K562 (cell line): ENCODE results near the gene CD300LG. TPM values are rescaled to one million over a fixed set of nuclear protein-coding genes. Genes with fewer than 3 reads are reported as not detected.

Experiments
- ATAC-seq: fragments of 200-7000 bp; cut with Tn5 transposase; 3 replicates; pipeline ENCODE4 v1.9.1; 2020; ENCODE audit warnings: moderate library complexity
- BruUV-seq: library from RNA; stranded (reverse); fragments of 400-500 nt; replicated peaks from 2 replicates; lab custom pipeline; 2021; lab: Mats Ljungman, UMichigan
- CTCF ChIA-PET: fragments of 300-600 bp; formaldehyde crosslinking; extraction: SDS; loops from one replicate; lab custom pipeline; 2021; ENCODE audit warnings: low intra/inter-chr PET ratio; lab: Yijun Ruan, JAX
- POLR2A ChIA-PET: fragments of 300-600, 350-650 bp; sonication (Branson Sonifier 250); formaldehyde crosslinking; extraction: SDS; loops from one replicate; lab custom pipeline; 2021; ENCODE audit warnings: antibody characterized with exemption, inconsistent platforms; lab: Yijun Ruan, JAX
- DNase-seq, 4 experiments: peaks; one replicate each; pipeline versions ENCODE4 v3.0.0 to v3.0.0-alpha.2; 2011 to 2018; ENCODE audit warnings: low spot score in 3 of 4, mixed read lengths in 3 of 4; ENCODE audit errors: extremely low read depth in 1 of 4
- FAIRE-seq: peaks from 2 replicates; lab custom pipeline; 2011; peaks lifted over from hg19 to GRCh38; lab: Jason Lieb, UNC
- H2AFZ ChIP-seq: 2 replicates; pipeline ENCODE4 v1.6.0; 2011; ENCODE audit warnings: low read depth, low read length, control low read depth, inconsistent platforms
- H3K27ac ChIP-seq: fragments of 200-600 bp; 3 replicates; pipeline ENCODE4 v1.8.0; 2011; ENCODE audit warnings: low read depth, mild to moderate bottlenecking, control low read depth, inconsistent platforms, low read length, moderate library complexity, mixed read lengths; ENCODE audit errors: extremely low read depth
- H3K27me3 ChIP-seq, 2 experiments: fragments of 300-600 bp in 1 of 2; 2 replicates in 1 of 2; 3 replicates in 1 of 2; pipeline versions ENCODE4 v1.6.0 to v1.8.0; 2011; ENCODE audit warnings: inconsistent platforms in 2 of 2, low read length in 2 of 2, mild to moderate bottlenecking in 1 of 2, mixed read lengths in 1 of 2, moderate library complexity in 1 of 2; ENCODE audit not compliant: control insufficient read depth in 2 of 2, insufficient read depth in 2 of 2
- H3K36me3 ChIP-seq: fragments of 300-600 bp; 3 replicates; pipeline ENCODE4 v1.8.0; 2011; ENCODE audit warnings: mild to moderate bottlenecking, low read length, inconsistent platforms; ENCODE audit not compliant: control insufficient read depth, insufficient read depth
- H3K4me1 ChIP-seq, 2 experiments: fragments of 200-600 bp in 1 of 2; replicated peaks in 1 of 2; 2 replicates in 1 of 2; 3 replicates in 1 of 2; pipeline versions ENCODE4 v1.5.1 to v1.8.0; 2011; ENCODE audit warnings: inconsistent platforms in 2 of 2, low read length in 2 of 2, mild to moderate bottlenecking in 1 of 2, mixed read lengths in 1 of 2, moderate library complexity in 1 of 2; ENCODE audit not compliant: control insufficient read depth in 2 of 2, insufficient read depth in 2 of 2
- H3K4me2 ChIP-seq: 2 replicates; pipeline ENCODE4 v1.6.1; 2011; ENCODE audit warnings: low read length, control low read depth, inconsistent platforms, mixed read lengths; ENCODE audit not compliant: insufficient read depth
- H3K4me3 ChIP-seq: fragments of 200-600 bp; sonication (generic), shearing (Covaris generic); 2 replicates; pipeline ENCODE4 v1.5.1; 2016; ENCODE audit warnings: control low read depth, inconsistent platforms
- H3K79me2 ChIP-seq: fragments of 200-600 bp; 3 replicates; pipeline ENCODE4 v1.8.0; 2011; ENCODE audit warnings: low read length, inconsistent platforms; ENCODE audit not compliant: control insufficient read depth, insufficient read depth
- H3K9ac ChIP-seq, 2 experiments: 2 replicates each; pipeline versions ENCODE4 v1.6.0 to v1.6.1; 2011; ENCODE audit warnings: low read depth in 2 of 2, low read length in 2 of 2, control low read depth in 1 of 2, inconsistent platforms in 1 of 2, mild to moderate bottlenecking in 1 of 2, mixed read lengths in 1 of 2; ENCODE audit not compliant: insufficient read depth in 1 of 2
- H3K9me1 ChIP-seq: one replicate; pipeline ENCODE4 v1.6.0; 2011; ENCODE audit warnings: inconsistent platforms, mild to moderate bottlenecking, low read length, moderate library complexity; ENCODE audit not compliant: control insufficient read depth, insufficient read depth
- H3K9me3 ChIP-seq: replicated peaks from 2 replicates; pipeline ENCODE4 v1.5.1; 2011; ENCODE audit warnings: low read depth, low read length, inconsistent platforms; ENCODE audit not compliant: control insufficient read depth, insufficient read depth
- H4K20me1 ChIP-seq: replicated peaks from 2 replicates; pipeline ENCODE4 v1.6.1; 2011; ENCODE audit warnings: low read length, inconsistent platforms, mixed read lengths; ENCODE audit not compliant: control insufficient read depth, insufficient read depth
- FOSL1 ChIP-seq: fragments of 200-800 bp; sonication (Bioruptor generic); conservative IDR thresholded peaks from 2 replicates; pipeline ENCODE4 v1.6.1; 2016; ENCODE audit warnings: missing genetic modification characterization, missing compliant biosample characterization
- L3MBTL2 ChIP-seq: fragments of 450-650 bp; IDR thresholded peaks from 2 replicates; pipeline ENCODE4 v1.6.1; 2016; ENCODE audit warnings: mild to moderate bottlenecking, moderate library complexity
- MAFK ChIP-seq: IDR thresholded peaks from 2 replicates; pipeline ENCODE4 v1.6.1; 2011; ENCODE audit warnings: low read length, improper control_type of control experiment
- RBBP5 ChIP-seq: fragments of 200-600 bp; sonication (generic); IDR thresholded peaks from 2 replicates; pipeline ENCODE4 v1.6.1; 2012; ENCODE audit warnings: borderline replicate concordance, mild to moderate bottlenecking, low read length, control low read depth, inconsistent platforms; ENCODE audit not compliant: insufficient read depth, poor library complexity, severe bottlenecking
- WGBS: fragments of 100-300 bp; shearing (Covaris generic); methylation state at CpG from one replicate; pipeline ENCODE4 v1.1.6; 2016; ENCODE audit warnings: low coverage, mixed read lengths; ENCODE audit not compliant: insufficient coverage; ENCODE audit errors: missing lambda C conversion rate; 5-methylcytosine and 5-hydroxymethylcytosine counted together
- in situ Hi-C: fragments of 300-500 bp; cut with MboI; formaldehyde crosslinking; loops from 4 replicates; pipeline ENCODE4 v1.15.0; 2018; ENCODE audit warnings: inconsistent platforms, mixed read lengths
- intact Hi-C: fragments of 100-400 bp; cut with micrococcal nuclease; formaldehyde crosslinking; loops from 2 replicates; pipeline ENCODE4 v1.14.2; 2022
- polyA plus RNA-seq, 8 experiments: library from polyadenylated mRNA; depleted of rRNA in 4 of 8; stranded (reverse) in 5 of 8; unstranded in 3 of 8; fragments of >200 nt; fragmentation: Nextera tagmentation in 2 of 8; fragmentation: Illumina TruSeq in 1 of 8; extraction: Ambion mirVana in 2 of 8; extraction: Trizol in 1 of 8; gene quantifications; 2 replicates each; pipeline versions ENCODE4 v1.2.1 to v1.2.3, GENCODE V29; 2011 to 2014; ENCODE audit warnings: inconsistent platforms in 1 of 8, missing spikeins in 1 of 8
- total RNA-seq, 7 experiments: library from RNA; depleted of rRNA in 6 of 7; stranded (reverse); fragments of >200 nt in 6 of 7; fragmentation: Illumina TruSeq in 2 of 7; extraction: Trizol in 2 of 7; gene quantifications; 2 replicates each; pipeline versions ENCODE4 v1.2.1 to v1.2.3, GENCODE V29; 2011 to 2021; ENCODE audit warnings: low replicate concordance in 1 of 7
- TF ChIP-seq, protein P1 (sequence below): fragments of 450-650 bp; IDR thresholded peaks from 2 replicates; pipeline ENCODE4 v1.6.1; 2016; ENCODE audit warnings: mild to moderate bottlenecking, moderate library complexity
- TF ChIP-seq, protein P2 (sequence below), 2 experiments: fragments of 450-650 bp; conservative IDR thresholded peaks; 2 replicates each; pipeline ENCODE4 v1.6.1; 2017; ENCODE audit warnings: mild to moderate bottlenecking in 2 of 2, moderate library complexity in 2 of 2

Gene CD300LG
- total and polyA plus RNA-seq, 9 of the 15 experiments (the other 6 are each of a cell fraction or from before 2014, with no cell fraction given) = not detected

GRCh38 chr17:43832168-43832975, 14.6 kb upstream of the CD300LG start:
- WGBS = 18% methylated on average over 29 of the region's 51 CpGs
- ChIA-PET CTCF (no interaction called here), POLR2A (interaction anchor here (1.1 to 1.6 kb wide), 3 partner anchors 9 to 47 kb away, joined by 3 to 5 read pairs (median 3); no protein-coding TSS in a partner anchor)
- peaks cover 5 to 22% of the 10 kb centered on the region in 2 experiments for H3K4me1 ChIP-seq
- H3K9ac ChIP-seq = peak overlapping the region; percentile 51 to 90; a peak in 3 of 4 replicates
- H3K4me2 ChIP-seq = peak overlapping the region; percentile 63
- DNase-seq (peak in 2 of 4 experiments; percentile 57 to 78), FAIRE-seq (no peak), ATAC-seq (peak; percentile 83)
- no peaks in the 10 kb centered on the region for H3K9me1 ChIP-seq
- no TSS peak for BruUV-seq
- peak overlapping the region; percentile 55; the same call in 2 of the 3 replicates for H3K27ac ChIP-seq
- no peaks in the 10 kb centered on the region for H3K79me2 ChIP-seq
- intact Hi-C loops = no loop called here
- peaks cover 5% of the 10 kb centered on the region for H3K9me3 ChIP-seq
- no peaks in the 10 kb centered on the region; the same call in 1 of the 2 replicates for H4K20me1 ChIP-seq
- in situ Hi-C loops = no loop called here
- peaks cover 0 to 10% of the 10 kb centered on the region in 2 experiments; a peak in 1 of 5 replicates for H3K27me3 ChIP-seq
- peaks cover 3% of the 10 kb centered on the region; the same call in 1 of the 3 replicates for H3K36me3 ChIP-seq
- H2AFZ ChIP-seq = peak overlapping the region; percentile 92
- H3K4me3 ChIP-seq = peak overlapping the region; percentile 61
- TF ChIP-seq L3MBTL2 (peak; percentile 7; the same call in 1 of the 2 replicates), MAFK (no peak), FOSL1 (tag) (peak; percentile 58), RBBP5 (peak; percentile 53)
- TF ChIP-seq, protein P1, sequence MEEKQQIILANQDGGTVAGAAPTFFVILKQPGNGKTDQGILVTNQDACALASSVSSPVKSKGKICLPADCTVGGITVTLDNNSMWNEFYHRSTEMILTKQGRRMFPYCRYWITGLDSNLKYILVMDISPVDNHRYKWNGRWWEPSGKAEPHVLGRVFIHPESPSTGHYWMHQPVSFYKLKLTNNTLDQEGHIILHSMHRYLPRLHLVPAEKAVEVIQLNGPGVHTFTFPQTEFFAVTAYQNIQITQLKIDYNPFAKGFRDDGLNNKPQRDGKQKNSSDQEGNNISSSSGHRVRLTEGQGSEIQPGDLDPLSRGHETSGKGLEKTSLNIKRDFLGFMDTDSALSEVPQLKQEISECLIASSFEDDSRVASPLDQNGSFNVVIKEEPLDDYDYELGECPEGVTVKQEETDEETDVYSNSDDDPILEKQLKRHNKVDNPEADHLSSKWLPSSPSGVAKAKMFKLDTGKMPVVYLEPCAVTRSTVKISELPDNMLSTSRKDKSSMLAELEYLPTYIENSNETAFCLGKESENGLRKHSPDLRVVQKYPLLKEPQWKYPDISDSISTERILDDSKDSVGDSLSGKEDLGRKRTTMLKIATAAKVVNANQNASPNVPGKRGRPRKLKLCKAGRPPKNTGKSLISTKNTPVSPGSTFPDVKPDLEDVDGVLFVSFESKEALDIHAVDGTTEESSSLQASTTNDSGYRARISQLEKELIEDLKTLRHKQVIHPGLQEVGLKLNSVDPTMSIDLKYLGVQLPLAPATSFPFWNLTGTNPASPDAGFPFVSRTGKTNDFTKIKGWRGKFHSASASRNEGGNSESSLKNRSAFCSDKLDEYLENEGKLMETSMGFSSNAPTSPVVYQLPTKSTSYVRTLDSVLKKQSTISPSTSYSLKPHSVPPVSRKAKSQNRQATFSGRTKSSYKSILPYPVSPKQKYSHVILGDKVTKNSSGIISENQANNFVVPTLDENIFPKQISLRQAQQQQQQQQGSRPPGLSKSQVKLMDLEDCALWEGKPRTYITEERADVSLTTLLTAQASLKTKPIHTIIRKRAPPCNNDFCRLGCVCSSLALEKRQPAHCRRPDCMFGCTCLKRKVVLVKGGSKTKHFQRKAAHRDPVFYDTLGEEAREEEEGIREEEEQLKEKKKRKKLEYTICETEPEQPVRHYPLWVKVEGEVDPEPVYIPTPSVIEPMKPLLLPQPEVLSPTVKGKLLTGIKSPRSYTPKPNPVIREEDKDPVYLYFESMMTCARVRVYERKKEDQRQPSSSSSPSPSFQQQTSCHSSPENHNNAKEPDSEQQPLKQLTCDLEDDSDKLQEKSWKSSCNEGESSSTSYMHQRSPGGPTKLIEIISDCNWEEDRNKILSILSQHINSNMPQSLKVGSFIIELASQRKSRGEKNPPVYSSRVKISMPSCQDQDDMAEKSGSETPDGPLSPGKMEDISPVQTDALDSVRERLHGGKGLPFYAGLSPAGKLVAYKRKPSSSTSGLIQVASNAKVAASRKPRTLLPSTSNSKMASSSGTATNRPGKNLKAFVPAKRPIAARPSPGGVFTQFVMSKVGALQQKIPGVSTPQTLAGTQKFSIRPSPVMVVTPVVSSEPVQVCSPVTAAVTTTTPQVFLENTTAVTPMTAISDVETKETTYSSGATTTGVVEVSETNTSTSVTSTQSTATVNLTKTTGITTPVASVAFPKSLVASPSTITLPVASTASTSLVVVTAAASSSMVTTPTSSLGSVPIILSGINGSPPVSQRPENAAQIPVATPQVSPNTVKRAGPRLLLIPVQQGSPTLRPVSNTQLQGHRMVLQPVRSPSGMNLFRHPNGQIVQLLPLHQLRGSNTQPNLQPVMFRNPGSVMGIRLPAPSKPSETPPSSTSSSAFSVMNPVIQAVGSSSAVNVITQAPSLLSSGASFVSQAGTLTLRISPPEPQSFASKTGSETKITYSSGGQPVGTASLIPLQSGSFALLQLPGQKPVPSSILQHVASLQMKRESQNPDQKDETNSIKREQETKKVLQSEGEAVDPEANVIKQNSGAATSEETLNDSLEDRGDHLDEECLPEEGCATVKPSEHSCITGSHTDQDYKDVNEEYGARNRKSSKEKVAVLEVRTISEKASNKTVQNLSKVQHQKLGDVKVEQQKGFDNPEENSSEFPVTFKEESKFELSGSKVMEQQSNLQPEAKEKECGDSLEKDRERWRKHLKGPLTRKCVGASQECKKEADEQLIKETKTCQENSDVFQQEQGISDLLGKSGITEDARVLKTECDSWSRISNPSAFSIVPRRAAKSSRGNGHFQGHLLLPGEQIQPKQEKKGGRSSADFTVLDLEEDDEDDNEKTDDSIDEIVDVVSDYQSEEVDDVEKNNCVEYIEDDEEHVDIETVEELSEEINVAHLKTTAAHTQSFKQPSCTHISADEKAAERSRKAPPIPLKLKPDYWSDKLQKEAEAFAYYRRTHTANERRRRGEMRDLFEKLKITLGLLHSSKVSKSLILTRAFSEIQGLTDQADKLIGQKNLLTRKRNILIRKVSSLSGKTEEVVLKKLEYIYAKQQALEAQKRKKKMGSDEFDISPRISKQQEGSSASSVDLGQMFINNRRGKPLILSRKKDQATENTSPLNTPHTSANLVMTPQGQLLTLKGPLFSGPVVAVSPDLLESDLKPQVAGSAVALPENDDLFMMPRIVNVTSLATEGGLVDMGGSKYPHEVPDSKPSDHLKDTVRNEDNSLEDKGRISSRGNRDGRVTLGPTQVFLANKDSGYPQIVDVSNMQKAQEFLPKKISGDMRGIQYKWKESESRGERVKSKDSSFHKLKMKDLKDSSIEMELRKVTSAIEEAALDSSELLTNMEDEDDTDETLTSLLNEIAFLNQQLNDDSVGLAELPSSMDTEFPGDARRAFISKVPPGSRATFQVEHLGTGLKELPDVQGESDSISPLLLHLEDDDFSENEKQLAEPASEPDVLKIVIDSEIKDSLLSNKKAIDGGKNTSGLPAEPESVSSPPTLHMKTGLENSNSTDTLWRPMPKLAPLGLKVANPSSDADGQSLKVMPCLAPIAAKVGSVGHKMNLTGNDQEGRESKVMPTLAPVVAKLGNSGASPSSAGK = peak; percentile 48; the same call in 1 of the 2 replicates
- TF ChIP-seq, protein P2, sequence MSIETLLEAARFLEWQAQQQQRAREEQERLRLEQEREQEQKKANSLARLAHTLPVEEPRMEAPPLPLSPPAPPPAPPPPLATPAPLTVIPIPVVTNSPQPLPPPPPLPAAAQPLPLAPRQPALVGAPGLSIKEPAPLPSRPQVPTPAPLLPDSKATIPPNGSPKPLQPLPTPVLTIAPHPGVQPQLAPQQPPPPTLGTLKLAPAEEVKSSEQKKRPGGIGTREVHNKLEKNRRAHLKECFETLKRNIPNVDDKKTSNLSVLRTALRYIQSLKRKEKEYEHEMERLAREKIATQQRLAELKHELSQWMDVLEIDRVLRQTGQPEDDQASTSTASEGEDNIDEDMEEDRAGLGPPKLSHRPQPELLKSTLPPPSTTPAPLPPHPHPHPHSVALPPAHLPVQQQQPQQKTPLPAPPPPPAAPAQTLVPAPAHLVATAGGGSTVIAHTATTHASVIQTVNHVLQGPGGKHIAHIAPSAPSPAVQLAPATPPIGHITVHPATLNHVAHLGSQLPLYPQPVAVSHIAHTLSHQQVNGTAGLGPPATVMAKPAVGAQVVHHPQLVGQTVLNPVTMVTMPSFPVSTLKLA (conservative IDR thresholded peaks at IDR 0.05) = peak; percentile 22 to 55; a peak in 1 of 4 replicates
